ENCODE measurements around the gene TSPO.

DNA sequence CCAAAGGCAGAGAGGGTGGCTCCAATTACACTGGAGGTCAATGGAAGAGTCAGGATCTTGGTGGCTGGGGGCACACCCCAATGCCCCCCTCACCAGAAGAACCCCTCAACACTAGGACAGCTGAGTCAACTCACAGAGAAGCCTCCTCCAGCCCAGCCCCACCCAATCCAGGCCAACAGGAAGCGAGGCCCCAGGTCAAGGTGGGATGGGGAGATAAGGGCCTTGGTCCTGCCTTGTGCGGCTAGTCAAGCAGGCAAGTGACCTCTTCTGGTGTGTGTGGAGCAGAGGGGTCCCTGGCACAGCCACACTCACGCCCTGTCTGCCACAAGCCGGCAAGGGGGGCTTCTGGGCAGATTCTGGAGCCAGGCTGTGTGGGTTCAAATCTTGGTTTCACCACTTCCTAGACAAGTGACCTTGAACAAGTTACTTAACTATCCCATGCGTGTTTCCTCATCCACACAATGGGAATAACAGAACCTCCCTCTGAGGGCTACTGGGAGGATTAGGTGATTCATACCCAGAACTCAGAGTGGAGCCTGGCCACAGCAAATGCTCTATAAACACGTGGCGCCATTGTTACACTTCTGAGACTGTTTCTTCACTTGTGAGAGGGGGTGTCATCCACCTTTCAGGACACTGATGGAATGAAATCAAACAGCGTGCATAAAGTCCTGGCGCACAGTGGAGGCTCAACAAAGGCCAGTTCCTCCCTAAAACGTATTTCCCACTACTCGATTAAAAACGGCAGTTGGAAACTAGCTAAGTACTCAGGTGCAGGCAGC lies 32.3 kb downstream of the TSPO start:
- TF ChIP-seq, protein P1, sequence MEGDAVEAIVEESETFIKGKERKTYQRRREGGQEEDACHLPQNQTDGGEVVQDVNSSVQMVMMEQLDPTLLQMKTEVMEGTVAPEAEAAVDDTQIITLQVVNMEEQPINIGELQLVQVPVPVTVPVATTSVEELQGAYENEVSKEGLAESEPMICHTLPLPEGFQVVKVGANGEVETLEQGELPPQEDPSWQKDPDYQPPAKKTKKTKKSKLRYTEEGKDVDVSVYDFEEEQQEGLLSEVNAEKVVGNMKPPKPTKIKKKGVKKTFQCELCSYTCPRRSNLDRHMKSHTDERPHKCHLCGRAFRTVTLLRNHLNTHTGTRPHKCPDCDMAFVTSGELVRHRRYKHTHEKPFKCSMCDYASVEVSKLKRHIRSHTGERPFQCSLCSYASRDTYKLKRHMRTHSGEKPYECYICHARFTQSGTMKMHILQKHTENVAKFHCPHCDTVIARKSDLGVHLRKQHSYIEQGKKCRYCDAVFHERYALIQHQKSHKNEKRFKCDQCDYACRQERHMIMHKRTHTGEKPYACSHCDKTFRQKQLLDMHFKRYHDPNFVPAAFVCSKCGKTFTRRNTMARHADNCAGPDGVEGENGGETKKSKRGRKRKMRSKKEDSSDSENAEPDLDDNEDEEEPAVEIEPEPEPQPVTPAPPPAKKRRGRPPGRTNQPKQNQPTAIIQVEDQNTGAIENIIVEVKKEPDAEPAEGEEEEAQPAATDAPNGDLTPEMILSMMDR (IDR thresholded peaks at IDR 0.05; ENCODE audit: insufficient read depth, low read depth, low read length): no peak
- TF ChIP-seq EZH2 (IDR thresholded peaks at IDR 0.05; ENCODE audit: insufficient read depth, low read length): no peak
